HG03064 (cell line): ENCODE results near the gene A4GALT.
"Not testable (repeated sequence)": the region's sequence is repeated elsewhere in the genome, so short reads cannot be mapped to it uniquely, and the experiment has no call there.

Experiments
- ATAC-seq: cut with Tn5 transposase; IDR thresholded peaks from one replicate; pipeline ENCODE4 v1.9.1; 2021; ENCODE audit warnings: low read depth; ENCODE audit not compliant: unreplicated experiment

The A4GALT gene

DNA sequence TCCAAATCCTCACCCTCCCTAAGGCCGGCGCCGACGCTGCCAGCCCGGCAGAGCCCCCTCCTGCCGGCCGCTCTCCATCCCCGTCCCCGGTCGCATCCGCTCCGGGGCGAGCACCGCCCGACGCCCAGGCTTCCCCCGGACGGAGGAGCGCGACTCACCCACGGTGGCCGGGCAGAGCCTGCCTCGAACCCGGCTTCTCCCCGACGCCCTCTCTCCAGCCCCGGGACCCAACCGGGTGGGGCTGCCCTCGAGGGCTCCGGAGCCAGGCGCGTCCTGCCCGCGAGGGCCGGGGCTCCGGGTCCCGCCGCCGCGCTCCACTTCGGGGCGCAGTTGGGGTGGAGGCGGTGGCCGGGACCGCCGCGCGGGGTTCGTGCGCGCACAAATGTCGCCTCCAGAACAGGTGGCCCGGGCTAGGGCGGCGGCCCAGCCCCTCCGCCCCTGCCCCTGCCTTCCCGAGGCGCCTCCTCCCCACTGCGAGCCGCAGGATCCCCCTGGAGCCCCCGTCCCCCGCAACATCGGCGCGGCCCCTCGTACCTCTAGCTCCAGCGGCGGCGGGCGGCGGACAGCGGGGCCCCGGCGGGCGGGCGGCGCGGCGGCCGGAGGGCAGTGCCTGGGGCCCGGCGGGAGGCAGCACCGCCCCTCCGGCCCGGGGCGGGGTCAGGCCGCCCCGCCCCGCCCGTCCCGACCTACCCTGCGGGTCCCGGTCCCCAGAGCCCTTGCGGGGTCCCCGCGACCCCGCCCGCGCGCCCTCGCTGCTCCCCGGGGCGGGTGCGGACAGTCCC is at the start of gene A4GALT:
Gene A4GALT (minus strand): TSS at position 608 of the 782 bp plus-strand sequence. CDS start 26,919 bp downstream, outside the sequence.
- no peak for ATAC-seq

GRCh38 chr22:42770448-42770726 is 49.7 kb upstream of the A4GALT start:
- no peak for ATAC-seq

DNA sequence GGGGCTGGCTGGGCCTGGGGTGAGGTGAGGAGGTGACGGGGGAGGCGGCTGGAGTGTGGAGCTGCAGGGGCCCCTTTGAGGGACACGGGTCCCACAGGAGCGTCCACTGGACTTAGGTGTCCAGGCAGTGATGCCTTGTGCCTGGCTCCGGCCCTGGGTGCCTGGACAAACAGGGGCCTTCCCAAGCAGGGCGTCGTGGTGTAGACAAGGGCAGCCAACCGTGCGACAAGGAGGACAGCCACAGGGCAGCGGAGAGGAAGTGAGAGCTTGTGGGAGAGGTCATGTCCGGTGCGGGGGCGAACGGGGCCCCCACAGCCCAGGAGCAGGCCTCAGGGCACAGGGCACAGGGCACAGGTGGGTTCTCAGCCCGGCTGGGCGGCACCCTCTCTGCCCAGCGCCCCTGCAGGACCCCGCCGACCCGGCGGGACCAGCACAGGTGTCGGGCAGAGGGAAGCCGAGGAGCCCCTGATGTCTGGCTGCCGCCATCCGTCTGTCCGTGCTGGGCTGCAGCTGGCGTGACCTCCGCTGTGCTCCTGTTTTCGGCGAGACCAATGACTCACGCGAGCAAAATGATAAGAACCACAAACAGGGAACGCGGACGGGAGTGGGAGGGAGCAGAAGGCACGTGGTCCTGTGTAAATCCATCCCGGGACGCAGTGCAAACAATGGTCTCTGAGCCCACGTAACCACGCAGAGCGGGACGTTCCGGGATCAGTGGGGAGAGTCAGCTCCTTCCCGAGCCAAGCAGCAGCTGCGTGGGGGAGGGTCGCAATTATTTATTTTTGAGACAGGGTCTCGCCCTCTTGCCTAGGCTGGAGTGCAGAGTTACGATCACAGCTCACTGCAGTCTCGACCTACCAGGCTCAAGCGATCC is 49.1 kb upstream of the A4GALT start:
- peak; percentile 68 for ATAC-seq

DNA sequence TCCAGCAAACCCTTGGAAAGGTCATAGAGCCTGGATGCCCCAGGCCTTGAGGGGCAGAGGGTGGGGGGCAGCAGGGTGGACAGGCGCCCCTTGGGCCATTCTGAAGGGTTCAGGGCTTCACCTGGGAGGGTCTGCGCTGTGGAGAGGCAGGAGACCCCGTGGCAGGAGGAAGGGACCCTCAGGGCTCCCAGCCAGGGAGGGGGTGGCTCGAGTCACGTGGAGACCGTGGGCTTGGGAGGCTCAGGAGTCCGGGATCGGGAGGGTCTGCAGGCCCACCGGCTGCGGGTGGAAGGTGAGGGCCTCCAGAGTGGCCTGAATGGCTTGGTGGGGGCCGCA is 48.5 kb upstream of the A4GALT start:
- no peak for ATAC-seq

DNA sequence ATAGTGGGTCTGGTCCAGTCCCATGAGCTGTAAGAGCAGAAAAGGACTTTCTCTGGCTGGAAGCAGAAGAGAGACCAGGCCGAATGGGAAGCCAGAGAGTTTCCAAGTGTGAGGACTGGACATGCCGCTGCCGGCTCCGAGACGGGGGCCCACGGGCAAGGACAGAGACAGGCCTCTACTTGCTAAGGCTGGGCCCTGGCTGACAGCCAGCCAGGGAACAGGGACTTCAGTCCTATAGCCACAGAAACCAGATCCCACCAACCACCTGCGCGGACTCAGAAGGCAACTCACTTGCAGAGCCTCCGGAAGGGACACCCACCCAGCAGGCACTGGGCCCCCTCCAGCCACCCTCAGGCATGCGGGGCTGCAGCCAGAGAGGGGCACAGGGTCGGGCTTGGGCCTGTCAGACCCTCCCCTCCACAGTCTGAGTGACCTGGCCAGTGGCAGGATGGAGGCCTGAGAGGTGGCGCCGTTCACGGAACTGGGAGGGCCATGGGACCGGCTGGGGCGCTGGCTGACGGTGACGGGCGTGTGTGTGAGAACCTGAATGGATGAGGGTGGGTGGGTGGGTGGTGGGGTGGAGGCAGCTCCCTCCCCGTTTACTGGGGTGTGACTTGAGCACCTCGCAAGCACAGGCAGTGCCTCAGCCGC is 47.8 kb upstream of the A4GALT start:
- no peak for ATAC-seq

GRCh38 chr22:42766860-42767259 is 46.2 kb upstream of the A4GALT start:
- ATAC-seq: no peak

DNA sequence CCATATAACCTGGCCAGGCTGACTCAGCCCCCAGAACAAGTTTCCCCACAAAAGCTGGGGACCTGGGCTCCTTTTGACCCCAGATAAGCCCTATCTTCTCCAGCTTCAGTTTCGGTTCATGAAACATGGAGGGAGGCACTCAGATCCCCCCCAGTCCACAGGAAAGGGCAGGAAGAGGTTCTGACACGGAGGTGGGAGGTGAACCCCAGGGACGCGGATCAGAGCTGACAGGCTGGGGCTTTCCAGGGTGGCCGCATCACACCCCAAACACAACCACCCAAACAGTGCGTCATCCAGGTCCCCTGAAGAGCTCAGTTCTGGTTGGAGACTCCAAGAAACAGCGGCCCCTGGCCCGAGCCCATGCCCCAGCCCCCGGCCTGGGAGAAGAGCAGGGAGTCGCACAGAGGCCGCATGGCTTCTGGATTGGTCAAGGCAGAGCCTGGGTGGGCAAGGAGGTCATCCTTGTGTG is 44.3 kb upstream of the A4GALT start:
- no peak for ATAC-seq

GRCh38 chr22:42763965-42764480 is 43.4 kb upstream of the A4GALT start:
- ATAC-seq: no peak

DNA sequence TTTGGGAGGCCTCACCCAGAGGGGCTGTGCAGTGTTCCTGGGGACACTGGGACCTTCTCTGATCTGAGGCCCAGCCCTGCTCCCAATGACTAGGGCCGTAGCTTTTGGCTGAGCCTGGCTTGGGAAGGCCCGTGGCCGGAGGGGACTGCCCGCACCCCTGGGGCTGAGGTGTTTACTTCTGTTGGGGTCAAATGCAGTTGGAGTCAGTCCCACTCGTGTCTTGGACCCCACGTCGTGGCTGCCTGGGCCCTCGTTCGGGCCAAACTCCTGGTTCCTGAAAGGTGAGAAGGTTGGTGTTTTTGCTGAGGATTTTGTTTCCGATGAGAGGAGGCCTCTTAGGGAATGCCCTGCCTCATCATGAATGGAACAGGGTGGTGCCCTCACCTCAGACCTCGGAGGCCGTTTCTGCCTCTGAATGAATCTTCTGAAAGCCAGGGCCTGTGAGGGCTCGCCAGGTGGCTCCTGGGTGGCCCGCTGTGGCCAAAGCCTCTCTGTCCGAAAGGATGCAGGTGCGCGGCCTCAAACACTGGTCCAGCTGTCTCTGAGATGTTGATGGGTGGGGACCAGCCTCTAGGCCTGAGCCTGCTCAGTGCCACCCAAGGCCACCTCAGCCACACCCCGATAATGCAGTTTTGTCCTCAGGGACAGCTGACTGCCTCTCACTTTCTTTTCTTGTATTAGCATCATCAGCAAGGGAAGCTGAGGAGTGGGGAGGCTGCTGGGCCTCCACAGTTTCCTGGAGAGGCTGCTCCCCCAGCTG is 40.3 kb upstream of the A4GALT start:
- ATAC-seq: no peak

DNA sequence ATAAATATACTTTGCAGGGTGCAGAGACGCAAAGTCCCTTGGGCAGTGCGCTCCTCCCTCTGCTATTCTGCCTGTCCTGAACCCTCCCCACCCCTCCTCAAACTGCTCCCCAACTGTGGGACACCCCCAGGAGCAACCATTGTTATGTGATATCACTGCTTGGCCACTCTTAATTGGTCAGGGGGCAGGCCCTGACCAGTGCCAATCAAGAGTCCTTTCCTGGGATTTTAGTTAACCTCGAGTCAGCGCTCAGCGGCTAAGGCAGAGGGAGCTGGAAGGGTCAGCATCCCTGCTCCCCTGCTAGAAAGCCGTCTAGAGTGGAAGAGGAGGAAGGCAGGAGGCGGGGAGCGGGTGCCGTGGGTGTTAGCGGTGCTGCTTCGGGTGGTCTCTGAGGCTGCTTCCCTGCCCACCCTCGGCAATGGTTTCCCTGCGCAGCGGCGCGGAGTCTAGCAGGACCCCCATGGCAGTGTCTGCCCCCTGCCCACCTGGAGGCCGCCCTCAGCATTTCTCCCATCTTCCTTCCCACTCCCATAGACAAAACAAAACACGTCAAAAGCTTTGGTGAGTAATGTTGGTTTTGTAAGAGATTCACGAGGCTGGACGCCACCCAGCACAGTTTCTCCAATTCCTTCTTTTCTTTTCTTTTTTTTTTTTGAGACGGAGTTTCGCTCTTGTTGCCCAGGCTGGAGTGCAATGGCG is 38.4 kb upstream of the A4GALT start:
- ATAC-seq: no peak

- not testable (repeated sequence) for ATAC-seq
These were observed 34.9 kb upstream of the A4GALT start for GRCh38 chr22:42755553-42755952.

DNA sequence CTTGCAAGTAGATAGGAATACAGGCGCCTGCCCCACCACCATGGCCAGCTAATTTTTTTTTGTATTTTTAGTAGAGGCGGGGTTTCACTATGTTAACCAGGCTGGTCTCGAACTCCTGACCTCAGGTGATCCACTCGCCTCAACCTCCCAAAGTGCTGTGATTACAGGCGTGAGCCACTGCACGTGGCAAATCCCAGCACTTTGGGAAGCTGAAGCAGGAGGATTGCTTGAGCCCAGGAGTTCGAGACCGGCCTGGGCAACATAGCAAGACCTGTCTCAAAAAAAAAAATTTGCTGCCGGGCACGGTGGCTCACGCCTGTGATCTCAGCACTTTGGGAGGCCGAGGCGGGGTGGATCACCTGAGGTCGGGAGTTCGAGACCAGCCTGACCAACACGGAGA is 34.5 kb upstream of the A4GALT start:
- not testable (repeated sequence) for ATAC-seq

- no peak for ATAC-seq
These were observed 34.0 kb upstream of the A4GALT start for GRCh38 chr22:42754658-42755057.

GRCh38 chr22:42752912-42753311 is 32.2 kb upstream of the A4GALT start:
- no peak for ATAC-seq

DNA sequence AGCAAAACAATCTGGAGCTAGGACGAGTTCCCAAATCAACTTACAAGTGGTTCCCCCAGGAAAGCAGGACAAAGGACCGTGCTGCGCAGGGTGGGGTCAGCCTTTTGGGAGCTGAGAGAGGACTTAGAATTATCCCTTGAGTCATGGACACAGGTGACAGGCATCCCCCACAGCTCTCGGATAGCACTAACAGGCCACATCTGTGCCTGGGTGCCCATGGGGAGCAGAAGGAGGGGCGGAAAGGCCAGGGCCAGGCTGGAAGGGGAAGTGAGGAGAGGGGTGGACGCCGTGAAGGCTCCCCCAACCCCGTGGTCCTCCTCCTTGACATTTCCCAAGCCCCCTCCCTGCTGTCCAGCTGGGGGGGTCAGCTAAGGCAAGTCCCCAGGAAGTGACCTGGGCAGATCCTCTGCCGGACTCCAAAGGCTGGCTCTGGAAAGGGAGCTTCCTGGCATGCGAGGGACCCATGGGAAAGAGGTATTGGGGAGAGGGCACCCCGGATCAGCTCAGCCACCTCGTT is 31.6 kb upstream of the A4GALT start:
- ATAC-seq: no peak

DNA sequence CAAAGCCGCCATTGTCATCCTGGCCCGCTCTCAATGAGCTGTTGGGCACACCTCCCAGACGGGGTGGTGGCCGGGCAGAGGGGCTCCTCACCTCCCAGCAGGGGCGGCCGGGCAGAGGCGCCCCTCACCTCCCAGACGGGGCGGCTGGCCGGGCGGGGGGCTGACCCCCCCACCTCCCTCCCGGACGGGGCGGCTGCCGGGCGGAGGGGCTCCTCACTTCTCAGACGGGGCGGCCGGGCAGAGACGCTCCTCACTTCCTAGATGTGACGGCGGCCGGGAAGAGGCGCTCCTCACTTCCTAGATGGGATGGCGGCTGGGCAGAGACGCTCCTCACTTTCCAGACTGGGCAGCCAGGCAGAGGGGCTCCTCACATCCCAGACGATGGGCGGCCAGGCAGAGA is 29.8 kb upstream of the A4GALT start:
- not testable (repeated sequence) for ATAC-seq

DNA sequence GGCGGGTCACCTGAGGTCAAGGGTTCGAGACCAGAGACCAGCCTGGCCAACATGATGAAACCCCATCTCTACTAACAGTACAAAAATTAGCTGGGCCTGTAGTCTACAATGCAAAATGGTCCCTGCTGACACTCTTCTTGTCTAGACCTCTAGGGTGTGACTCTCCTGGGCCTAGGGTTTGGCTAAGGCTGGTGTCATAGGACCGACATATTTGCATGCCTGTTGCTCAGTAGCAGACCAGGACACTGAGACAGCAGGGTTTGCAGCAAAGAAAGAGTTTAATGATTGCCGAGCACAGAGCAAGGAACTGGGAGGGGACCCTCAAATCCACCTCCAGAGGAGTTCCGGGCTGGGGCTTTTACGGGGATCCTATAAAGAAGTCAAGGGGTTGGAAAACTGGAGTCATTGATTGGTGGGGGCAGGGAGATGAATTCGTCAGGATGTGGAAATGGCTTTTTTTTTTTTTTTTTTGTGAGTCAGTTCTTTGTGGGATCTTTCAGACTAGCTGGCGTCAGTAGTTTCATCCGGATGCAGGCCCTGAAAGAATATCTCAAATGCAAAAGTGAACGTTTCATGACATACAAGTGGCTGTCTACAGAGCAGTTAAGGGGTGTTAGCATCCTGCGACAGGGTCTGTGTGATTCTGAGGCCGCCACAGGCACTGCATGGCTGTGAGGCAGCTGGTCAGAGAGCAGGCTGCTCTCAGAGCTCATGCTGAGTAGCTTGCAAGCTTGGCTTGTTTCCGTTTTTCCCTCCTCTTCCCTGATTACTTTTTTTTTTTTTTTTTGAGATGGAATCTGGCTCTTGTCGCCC is 27.2 kb upstream of the A4GALT start:
- no peak for ATAC-seq

DNA sequence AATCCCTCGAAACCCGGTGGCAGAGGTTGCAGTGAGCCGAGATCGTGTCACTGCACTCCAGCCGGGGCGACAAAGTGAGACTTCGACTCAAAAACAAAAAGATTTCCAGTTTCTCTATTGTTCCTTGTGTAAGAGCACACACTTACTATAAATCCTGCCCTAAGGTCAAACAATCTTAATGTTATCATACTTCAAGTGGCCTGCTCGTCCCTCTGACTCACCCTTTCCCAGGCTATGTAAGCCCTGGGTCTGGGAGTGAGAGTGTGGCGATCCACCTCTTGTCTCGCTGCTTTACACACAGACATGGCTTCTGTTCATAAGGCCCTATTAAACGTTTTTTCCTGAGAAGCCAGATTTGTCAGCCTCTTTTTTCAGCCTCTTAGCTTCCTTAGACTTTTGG is 24.4 kb upstream of the A4GALT start:
- no peak for ATAC-seq

GRCh38 chr22:42743501-42743991 is 22.9 kb upstream of the A4GALT start:
- ATAC-seq: no peak
